HG02885 (cell line): Measurements from ENCODE around the gene CDK18.

Experiments
- ATAC-seq: cut with Tn5 transposase; IDR thresholded peaks from one replicate; pipeline ENCODE4 v1.9.1; 2021; ENCODE audit warnings: mild to moderate bottlenecking; ENCODE audit not compliant: unreplicated experiment, poor library complexity

The CDK18 gene

DNA sequence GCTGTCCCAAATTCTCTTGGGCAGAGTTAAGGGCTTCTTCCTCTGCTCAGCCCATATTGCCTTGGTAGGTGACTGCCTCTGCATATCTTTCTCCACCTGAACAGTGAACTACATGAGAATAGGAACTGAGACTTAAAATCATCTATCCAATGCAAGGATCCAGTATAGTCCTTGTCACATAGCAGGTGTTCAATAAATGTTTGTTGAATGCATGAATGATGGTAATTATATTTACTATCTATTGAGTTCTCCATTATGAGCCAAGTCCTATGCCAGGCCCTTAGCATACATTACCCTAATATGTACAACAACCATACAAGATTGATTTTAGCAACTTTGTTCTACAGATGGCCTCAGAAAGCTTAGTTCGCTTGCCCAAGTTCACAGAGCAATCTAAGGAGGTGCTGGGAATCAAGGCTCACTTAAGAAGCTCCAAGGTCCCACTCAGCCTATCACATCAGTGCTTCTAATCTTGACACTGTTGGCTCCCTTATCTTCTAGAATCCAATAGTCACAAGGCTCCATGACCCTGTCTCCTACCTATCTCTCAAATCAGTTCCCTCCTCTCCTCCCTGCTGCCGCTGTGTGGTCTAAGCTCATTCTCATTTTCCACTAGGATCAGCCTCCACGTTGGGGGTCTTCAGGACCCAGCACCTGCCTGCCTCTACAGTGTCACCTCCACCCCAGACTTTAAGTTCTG lies 2.2 kb upstream of the CDK18 start:
- ATAC-seq: no peak

DNA sequence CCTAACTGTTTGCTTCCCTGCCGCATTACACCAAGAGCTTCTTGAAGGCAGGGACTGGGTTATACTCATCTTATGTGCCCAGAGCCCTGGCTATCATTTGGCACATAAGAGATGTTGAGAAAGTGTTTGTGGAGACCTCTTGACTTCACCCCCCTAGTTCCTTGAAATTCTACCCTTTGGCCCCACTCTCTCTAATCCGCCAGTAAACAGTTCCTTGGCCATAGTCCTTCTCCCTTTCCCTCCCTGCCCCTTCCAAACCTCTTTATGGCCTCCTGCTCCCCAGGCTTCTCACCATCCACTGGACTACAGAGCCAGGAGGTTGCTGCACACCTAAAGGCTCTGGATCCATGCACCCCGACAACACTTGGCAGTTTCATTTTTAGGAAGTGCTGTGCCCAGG lies 1.5 kb upstream of the CDK18 start:
- ATAC-seq: no peak

DNA sequence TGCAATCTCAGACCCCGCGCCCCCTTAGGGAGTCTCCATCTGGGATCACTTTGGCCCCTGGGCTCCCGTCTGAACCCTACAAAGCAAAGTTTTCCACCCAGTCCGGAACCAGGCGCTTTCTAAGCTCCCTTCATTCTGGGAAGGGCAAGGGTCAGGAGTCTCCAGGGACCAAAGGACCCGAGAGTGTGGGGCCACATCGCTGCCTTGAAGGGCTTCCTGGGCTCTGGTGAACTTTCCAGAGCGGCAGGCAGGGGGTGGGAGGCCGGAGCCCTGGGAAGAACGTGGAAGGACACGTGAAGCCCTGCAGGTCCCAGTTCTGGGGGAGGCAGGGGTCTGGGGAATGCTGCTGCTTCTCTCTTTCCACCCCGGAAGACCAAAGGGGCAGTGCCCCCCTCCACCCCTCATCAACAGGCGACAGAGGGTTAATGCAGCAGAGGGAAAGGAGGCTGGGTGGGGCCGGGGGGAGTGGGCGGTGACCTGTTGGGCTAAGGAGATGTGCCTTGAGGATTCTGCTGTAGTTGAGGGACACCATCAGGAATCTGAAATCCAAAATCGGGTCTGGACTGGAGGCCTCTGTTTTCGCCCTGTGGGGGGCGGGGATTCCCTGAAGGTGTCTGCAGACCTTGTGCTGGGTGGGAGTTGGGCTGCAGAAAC lies 734 bp downstream of the CDK18 start:
- no peak for ATAC-seq

DNA sequence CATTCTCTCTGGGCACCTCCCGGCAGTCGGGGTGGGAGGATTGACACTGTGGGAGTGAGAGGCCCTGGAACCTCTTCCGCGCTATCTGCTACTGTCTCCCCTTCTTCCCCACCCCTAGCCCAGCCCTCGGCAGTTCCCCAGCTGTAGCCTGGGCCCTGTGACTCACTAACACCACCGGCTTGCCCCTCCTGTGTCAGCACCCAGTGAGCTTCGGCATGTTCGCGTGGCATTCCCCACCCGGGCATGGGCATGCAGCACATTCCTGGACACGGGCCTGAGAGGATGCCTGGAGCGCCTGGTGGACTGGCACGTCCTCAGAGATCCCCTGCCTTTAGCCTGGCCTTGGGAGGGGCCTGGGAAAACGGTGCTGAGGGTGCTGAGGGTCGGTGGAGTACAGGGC lies 1.3 kb downstream of the CDK18 start:
- no peak for ATAC-seq

DNA sequence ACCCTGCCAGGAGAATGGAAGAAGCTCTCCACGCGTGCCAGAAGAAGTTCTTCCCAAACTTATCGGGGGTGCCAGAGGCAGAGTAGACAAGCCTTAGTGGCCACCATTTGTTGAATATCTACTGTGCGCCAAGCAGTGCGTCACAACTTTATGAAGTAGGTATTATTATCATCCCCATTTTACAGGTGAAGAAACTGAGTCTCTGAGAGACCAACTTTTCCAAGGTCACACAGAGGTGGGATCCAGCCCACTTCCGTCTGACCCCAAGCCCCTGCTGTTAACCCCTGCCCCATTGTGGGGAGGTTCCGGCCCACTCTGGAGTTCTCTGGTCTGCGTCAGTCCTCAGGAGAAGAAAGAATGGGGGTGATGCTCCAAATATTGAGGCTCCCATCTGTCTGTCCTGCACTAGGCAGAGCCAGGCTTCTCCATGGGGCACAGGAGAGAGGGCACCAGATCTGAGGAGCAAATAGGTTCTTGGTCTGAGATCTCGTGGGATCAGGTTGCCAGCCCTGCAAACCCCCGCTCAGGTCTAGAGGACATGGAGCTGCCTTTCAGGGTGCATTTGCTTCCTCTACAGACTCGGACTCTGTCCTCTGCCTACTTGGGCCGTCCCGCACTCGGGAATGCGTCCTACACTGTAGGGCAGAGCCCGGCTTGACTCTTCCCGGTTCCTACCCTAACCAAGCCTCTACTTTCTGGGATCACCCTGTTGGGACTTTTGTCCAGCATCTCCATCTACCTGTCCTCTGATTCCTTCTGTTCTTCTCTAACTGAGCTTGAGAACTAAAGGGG lies 2.1 kb downstream of the CDK18 start:
- ATAC-seq: no peak

DNA sequence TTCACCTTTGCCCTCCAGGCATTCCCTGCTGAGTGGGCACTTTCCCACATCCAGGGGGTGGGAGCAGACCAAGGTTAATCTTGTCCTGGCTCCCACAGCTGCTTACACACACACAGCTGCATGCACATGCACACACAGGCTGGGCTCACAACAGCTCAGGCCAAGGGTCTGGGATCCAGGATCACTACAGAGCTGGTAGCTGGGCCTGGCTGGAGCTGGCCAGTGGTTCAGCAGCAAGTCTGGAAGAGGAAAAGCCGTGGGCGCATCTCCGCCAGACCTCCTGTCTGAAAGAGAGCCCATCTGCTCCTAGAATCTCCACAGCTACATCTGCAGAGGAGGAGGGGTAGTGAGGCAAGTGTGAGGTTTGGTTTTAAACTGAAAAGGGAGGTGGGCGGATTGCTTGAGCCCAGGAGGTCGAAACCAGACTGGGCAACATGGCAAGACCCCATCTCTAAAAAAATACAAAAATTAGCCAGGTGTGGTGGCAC lies 3.8 kb downstream of the CDK18 start:
- no peak for ATAC-seq

DNA sequence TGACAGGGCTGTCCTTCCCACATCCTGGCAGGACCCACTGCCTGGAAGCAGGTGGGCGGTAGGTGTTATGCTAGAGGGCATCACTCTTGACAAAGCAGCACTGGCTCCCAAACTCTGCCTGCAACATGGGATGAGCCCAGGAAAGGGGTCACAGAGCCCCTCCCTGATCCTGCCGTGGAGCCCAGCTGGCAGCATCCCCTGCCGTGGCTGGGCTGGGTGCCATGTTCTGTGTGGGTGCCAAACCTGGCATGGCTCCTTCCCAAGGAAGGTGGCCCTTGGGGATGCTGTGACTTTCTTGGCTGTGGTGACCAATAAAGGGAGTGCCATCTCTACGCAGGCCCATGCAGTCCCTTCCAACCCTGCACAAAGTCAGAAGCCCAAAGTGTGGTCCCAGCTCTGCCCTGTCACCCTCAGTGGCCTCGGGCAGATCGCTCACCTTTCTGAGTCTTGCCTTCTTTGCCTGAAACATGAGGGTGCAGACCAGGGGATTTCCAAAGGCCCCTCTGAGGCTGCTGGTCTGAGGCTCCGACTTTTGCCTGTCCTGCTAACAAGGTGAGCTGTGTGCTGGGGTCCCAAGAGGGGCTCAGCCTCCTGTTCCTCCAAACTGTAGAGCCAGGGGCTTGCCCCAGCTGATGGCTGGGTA lies 6.0 kb downstream of the CDK18 start:
- ATAC-seq: no peak

DNA sequence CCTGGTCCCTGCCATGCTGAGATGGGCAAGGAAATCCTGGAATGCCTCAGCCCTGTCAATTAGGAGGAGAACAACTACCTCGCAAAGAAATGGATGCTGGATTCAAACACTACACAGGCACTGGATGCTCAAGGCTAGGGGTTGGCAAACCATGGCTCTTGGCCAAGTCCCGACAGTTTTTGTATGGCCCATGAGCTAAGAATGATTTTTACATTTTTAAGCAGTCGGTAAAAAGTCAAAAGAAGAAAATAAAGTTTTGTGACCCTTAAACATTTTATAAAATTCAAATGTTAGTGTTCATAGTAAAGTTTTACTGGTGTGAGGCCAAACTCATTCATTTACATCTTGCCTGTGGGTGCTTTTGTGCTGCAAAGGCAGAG lies 6.5 kb downstream of the CDK18 start:
- ATAC-seq: no peak

DNA sequence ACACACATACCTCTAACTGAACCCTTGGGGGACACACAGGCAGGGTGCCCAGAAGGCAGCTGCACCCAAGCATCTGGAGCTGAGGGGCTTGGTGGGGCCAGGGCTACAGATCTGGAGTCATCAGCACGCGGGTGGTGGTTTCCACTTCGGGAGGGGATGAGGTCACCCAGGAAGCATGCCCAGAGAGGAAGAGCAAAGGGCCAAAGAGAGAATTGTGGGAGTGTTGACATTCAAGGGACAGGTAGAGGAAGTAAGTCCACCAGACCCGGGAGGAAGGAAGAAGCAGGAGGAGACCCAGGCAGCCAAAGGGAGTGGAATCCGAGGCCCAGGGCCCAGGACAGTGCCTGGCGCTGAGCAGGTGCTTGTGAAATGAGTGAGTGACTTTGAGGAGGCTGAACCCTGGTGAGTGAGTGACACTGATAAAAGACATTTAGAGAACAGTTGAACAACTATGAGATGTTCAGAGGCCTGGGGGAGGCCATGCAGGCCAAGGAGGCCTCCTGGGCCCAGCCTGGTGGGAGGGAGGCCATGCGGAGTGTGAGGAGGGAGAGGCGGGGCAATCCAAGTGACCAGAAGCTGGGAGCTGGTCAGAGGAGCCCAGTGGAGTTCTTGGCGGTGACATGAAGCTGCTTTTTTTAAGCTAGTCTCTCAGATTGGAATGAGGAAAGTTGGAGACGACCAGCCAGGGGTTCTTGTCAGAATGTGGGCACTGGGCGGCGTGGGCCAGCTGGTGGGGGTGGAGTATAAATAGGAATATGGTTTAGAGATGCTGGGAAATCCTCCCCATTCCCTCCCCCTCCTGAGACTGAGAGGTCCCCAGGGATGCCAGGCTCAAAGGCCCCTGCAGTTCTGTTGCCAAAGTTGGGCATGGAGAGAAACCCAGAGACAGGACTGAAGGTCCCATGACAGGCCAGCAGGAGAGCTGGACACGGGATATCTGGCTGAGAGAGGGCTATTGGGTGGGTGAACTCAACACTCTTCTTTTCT lies 7.9 kb downstream of the CDK18 start:
- ATAC-seq: no peak

DNA sequence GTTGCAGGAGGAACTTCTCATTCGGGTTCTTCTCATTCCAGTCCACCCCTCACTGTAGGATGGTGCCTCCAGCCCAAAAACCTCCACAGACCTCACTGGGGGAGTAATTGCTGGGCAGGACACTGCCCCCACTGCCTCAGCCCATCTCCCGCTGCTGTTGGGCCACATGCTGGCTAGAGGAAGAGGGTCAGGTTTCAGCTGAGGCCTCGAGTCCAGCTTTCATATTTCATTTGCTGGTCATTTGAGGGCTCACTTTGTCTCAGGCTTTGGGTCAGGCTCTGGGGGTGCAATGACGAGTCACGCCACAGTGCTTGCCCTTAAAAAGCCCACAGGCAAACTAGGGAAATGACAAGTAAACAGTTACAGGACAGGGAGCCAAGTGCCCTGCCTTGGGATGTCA lies 9.3 kb downstream of the CDK18 start:
- no peak for ATAC-seq

DNA sequence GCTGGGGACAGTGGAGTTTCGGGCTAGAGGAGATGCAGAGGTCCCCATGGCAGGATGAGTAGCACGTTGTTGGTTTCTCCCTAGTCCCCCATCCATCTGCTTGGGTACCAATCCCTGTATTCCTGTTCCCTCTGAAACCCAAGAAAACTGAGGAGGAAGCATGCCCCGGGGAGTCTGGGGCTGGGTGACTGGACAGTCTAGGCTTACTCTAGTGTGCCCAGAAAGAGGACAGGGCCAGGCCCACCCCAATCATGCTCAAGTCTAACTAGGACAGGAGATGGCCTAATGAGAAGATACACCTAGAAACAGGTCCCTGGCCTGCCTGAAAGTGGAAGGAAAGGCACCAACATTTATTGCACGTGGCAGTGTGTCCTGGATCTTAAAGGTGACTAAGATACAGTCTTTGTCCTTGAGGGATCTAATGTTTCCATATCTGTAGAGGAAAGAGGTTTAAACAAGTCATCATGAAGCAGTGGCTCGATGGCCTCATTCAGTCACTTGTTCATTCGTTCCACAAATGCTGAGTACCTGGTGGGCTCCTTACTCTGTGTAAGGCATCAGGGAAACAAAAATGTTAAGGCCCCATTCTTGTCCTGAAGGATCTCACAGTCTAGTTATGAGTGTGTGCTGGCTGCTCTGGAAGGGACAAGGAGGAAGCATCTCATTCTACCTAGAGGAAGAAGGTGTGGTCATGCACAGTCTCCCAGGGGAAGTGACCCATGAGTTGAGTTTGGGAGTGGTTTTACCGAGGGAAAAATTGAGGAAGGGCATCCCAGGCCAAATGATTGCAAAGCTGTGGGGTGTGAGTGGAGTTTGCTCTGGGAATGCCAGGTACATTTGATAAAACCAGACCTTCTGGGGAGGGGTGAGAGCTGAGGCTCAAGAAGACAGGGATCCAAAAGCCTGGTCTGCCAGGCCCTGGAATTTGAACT lies 10.0 kb downstream of the CDK18 start:
- ATAC-seq: no peak

DNA sequence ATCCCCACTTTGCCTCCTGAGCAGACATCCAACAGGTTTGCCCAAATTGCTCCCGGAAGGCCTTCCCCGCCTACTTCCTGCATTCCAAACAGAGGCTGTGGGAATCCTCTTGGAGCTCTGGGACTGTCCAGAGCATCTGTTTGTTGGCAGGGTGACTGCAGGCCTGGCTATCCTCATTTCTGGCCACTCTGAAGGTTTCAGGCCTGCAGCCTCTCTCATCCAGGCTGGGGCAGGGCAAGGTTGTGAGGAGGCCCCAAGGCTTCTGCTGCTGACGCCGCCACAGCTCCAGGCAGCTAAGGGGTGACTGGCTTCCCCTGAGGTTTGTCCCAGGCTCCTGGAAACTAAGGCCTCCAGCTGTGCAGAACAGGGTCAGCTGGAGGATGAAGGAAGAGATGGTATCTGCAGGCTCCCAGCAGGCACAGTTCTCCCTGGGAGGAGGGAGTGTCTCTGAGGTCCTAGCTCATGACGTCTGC lies 11.3 kb downstream of the CDK18 start:
- ATAC-seq: no peak

DNA sequence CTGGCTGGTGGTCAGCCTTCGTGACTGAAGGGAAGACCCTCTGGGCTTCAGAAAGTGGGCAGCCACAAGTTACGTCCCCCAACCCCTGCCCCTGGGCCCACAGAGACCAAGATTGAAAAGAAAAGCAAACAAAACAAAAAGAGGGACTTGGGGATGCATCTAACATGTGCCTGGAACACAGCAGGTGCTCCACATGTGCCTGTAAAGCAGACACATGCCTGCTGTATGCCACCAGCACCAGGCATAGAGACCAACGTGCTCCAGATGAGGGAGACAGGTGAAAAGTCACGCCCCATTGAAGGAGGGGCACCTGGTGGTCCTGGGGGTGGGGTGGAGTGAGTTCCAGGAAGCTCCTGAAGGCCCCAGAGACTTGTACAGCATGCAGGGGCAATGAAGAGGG lies 11.9 kb downstream of the CDK18 start:
- no peak for ATAC-seq

DNA sequence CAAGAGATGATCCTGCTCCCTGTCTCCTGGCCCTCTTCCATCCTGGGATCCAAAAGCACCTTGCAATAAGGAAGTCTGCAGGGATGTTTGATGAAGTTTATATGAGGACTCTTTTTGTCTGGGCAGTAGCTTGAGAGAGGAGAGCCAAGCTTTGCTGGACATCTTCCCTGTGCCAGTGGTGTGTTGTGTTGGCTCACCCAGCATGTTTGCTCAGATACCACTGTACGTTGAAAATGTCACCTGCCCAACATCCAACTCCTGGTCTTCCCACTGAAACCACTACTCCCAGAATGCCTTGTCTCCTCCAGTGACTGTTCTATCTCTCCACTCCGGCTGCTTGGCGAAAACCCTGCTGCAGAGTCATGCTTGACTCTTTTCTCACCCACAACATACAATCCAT lies 12.8 kb downstream of the CDK18 start:
- ATAC-seq: no peak

DNA sequence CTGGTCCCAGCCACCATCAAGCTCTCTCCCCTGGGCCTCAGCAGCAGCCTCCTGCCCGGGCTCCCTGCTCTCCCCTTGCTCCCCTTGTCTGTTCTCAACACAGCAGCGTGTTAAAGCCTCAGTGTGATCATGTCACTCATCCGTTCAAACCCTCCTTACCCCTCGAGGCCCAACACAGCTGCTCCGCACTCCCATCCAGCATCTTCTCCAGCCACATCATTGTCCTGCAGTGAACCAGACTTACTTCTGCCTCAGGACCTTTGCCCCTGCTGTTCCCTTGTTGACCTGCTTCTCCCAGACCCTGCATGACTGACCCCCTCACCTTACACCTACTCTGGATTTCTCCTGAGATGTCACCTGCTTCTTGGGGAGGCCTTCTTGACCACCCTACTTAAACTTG lies 13.3 kb downstream of the CDK18 start:
- no peak for ATAC-seq

DNA sequence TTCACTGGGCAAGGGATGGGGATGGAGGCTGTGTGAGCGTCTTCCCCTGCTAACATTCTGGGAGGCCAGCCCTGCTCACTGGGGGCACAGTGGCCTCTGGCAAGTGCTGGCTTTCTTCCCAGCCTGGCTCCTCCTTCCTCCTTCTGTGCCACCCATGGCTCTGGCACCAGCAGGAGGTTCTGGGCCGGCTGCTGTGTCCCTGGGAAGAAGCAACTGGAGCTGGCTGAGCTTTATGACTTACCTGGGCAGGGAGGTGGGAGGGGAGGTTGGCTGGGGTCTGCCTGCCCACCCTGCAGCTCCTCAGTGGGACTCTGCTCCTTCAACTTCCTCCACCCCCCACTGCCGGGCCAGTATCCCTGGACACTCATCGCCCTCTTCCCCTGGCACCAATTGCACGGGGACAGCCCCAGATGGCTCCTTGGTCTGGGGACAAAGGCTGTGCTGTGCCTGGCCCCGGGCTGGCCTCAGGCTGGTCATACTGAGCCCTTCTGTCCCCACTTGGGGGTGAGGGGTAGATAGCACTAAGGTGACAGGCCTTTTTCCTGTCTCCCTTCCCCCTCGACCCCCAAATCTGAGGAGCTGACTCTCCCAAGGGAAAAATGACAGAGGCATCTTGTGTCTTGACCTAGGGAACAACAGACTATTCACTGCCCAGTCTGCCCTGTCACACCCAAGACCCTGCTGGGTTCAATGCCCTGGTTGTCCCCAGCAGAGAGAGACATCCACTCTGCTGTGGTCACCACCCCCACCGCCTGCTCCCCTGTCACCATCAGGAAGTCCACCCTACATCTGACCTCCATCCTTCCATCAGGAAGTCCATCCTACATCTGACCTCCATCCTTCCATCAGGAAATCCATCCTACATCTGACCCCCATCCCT lies 14.4 kb downstream of the CDK18 start:
- ATAC-seq: no peak

DNA sequence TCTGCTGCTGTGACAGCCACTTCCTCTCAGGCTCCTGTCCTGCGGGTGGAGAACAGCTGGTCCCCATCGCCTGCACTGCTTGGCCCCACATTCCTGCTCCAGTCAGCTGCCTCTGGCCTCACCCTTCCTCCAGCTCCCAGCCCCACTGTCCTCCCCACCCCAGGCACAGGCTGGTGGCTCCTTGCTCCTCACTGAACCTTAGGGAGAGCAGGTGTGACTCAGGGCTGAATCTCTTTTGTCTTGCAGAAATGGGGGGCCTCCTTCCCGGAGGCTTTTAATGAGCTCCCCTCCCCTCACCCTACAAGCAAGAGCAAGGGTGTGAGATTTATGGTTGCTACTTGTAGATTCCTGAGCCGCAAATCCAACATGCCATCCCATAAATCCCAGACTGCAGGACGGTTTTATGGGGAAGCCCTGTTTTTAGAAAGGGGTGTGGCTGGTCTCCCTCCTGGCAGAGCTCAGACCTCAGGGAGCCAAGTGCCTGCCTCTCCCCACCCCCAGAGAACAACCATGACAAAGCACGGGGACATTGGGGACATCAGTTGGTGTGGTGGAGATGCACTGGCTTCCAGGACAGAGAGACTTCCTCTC lies 15.2 kb downstream of the CDK18 start:
- no peak for ATAC-seq
